Activated naive CD4-positive, alpha-beta T cell treated with anti-CD3 and anti-CD28 coated beads for 36 hours (primary cell): ENCODE data around the gene LRRIQ4. TPM values are rescaled to one million over a fixed set of nuclear protein-coding genes. Genes with fewer than 3 reads are reported as not detected.

Experiments
- CTCF ChIA-PET: fragments of 350-600 bp; sonication (Branson Sonifier 250); formaldehyde crosslinking; loops from one replicate; lab custom pipeline; 2021; ENCODE audit warnings: antibody characterized with exemption; lab: Charles Lee
- DNase-seq: peaks from one replicate; pipeline ENCODE4 v3.0.0-alpha.2; 2020
- H3K27ac Mint-ChIP-seq: one replicate; pipeline ENCODE4 v1.8.0; 2021; ENCODE audit warnings: mild to moderate bottlenecking, mixed read lengths
- H3K27me3 Mint-ChIP-seq: one replicate; pipeline ENCODE4 v1.8.0; 2021; ENCODE audit warnings: low read depth, mixed read lengths
- H3K36me3 Mint-ChIP-seq: one replicate; pipeline ENCODE4 v1.8.0; 2021; ENCODE audit warnings: low read depth, mixed read lengths
- H3K4me1 Mint-ChIP-seq: one replicate; pipeline ENCODE4 v1.8.0; 2021; ENCODE audit warnings: low read depth, mixed read lengths
- H3K4me3 Mint-ChIP-seq: one replicate; pipeline ENCODE4 v1.8.0; 2021; ENCODE audit warnings: mild to moderate bottlenecking, moderate library complexity, mixed read lengths
- H3K9me3 Mint-ChIP-seq: one replicate; pipeline ENCODE4 v1.8.0; 2021; ENCODE audit warnings: mixed read lengths
- intact Hi-C: fragments of 100-400 bp; cut with micrococcal nuclease; formaldehyde crosslinking; loops from one replicate; pipeline ENCODE4 v1.15.1; 2023
- total RNA-seq, 2 experiments: library from RNA; stranded (reverse); gene quantifications; one replicate each; pipeline ENCODE4 v1.2.3, GENCODE V29; 2021

The LRRIQ4 gene
- total RNA-seq: under 1 TPM in 1 of 2 experiments, not detected in 1; 0.12 TPM

GRCh38 chr3:169812332-169813235 lies at the start of gene LRRIQ4, which contains the start of gene LRRC34:
LRRIQ4 (plus strand) TSS chr3:169812870; CDS start chr3:169821922, 9,052 bp downstream.
LRRC34 (minus strand) TSS chr3:169812904; CDS start chr3:169812548, 356 bp downstream.
- Mint-ChIP-seq H3K4me1 (peaks cover 19% of the 10 kb centered on the region), H3K4me3 (peak within 1 kb of the TSS; percentile 82), H3K27ac (peak within 1 kb of the TSS; percentile 79), H3K9me3 (peaks cover 9% of the 10 kb centered on the region), H3K27me3 (no peaks in the 10 kb centered on the region), H3K36me3 (peaks cover 5% of the 10 kb centered on the region)
- CTCF ChIA-PET: no interaction called here
- intact Hi-C loops: loop anchor here (1.0 to 5.0 kb wide), 12 partner anchors 39 to 1095 kb away; partner anchors contain the start of genes EIF5A2, MECOM, MYNN and PHC3
- peak; percentile 91 for DNase-seq

GRCh38 chr3:169764312-169764881 lies 48.3 kb upstream of the LRRIQ4 start:
- H3K27ac Mint-ChIP-seq: peak overlapping the region; percentile 99
- intact Hi-C loops: loop anchor here (1.0 to 10.0 kb wide), 5 partner anchors 334 to 1500 kb away; partner anchors contain the start of gene SKIL
- H3K4me3 Mint-ChIP-seq: peak overlapping the region; percentile 97
- CTCF ChIA-PET: interaction anchor here (0.6 to 2.2 kb wide), 5 partner anchors 130 to 317 kb away, joined by 3 to 8 read pairs (median 3); no protein-coding TSS in a partner anchor
- DNase-seq: peak; percentile 68
- peaks cover 22% of the 10 kb centered on the region for H3K4me1 Mint-ChIP-seq
- H3K36me3 Mint-ChIP-seq: peaks cover 5% of the 10 kb centered on the region
- no peaks in the 10 kb centered on the region for H3K27me3 Mint-ChIP-seq
- H3K9me3 Mint-ChIP-seq: no peaks in the 10 kb centered on the region

GRCh38 chr3:169764882-169765612 lies 47.6 kb upstream of the LRRIQ4 start, which contains the start of gene TERC:
TERC (minus strand) TSS chr3:169765060.
- peak within 1 kb of the TSS; percentile 99 for H3K27ac Mint-ChIP-seq
- H3K27me3 Mint-ChIP-seq: no peaks in the 10 kb centered on the region

GRCh38 chr3:169769287-169770181 lies 43.1 kb upstream of the LRRIQ4 start, which contains the start of gene ACTRT3:
ACTRT3 (minus strand) TSS chr3:169769561; CDS start chr3:169769520, 41 bp downstream.
- Mint-ChIP-seq H3K36me3 (peaks cover 3% of the 10 kb centered on the region), H3K27me3 (no peaks in the 10 kb centered on the region), H3K4me1 (peaks cover 19% of the 10 kb centered on the region), H3K9me3 (no peaks in the 10 kb centered on the region), H3K27ac (peak within 1 kb of the TSS; percentile 46), H3K4me3 (peak within 1 kb of the TSS; percentile 85)
- CTCF ChIA-PET: interaction anchor here (0.6 to 1.2 kb wide), 5 partner anchors 16 to 642 kb away, joined by 3 to 5 read pairs (median 3); no protein-coding TSS in a partner anchor
- intact Hi-C loops: loop anchor here (10.0 kb wide), 2 partner anchors 925 to 1495 kb away; no protein-coding TSS in a partner anchor
- peak; percentile 63 for DNase-seq

More at GRCh38 chr3:169764882-169765612, 47.6 kb upstream of the LRRIQ4 start, which contains the start of gene TERC:
- peaks cover 5% of the 10 kb centered on the region for H3K36me3 Mint-ChIP-seq
- CTCF ChIA-PET: no interaction called here
- intact Hi-C loops: loop anchor here (1.0 to 10.0 kb wide), 7 partner anchors 8 to 1500 kb away; partner anchors contain the start of genes MYNN and SKIL
- DNase-seq: peak; percentile 94
- H3K4me3 Mint-ChIP-seq: peak within 1 kb of the TSS; percentile 97
- no peaks in the 10 kb centered on the region for H3K9me3 Mint-ChIP-seq
- peaks cover 15% of the 10 kb centered on the region for H3K4me1 Mint-ChIP-seq

GRCh38 chr3:169771497-169772304 lies 41.0 kb upstream of the LRRIQ4 start:
- intact Hi-C loops: loop anchor here (1.0 kb wide), 3 partner anchors 23 to 1099 kb away; partner anchors contain the start of gene RPL22L1
- peaks cover 11% of the 10 kb centered on the region for H3K36me3 Mint-ChIP-seq

GRCh38 chr3:169772305-169772896 lies 40.3 kb upstream of the LRRIQ4 start:
- CTCF ChIA-PET: interaction anchor here (0.6 to 0.7 kb wide), 2 partner anchors 194 to 1307 kb away, joined by 3 to 4 read pairs; no protein-coding TSS in a partner anchor
- Mint-ChIP-seq H3K4me3 (peak overlapping the region; percentile 94), H3K27me3 (no peaks in the 10 kb centered on the region), H3K27ac (peak overlapping the region; percentile 97), H3K36me3 (peaks cover 15% of the 10 kb centered on the region), H3K4me1 (peaks cover 32% of the 10 kb centered on the region), H3K9me3 (no peaks in the 10 kb centered on the region)
- intact Hi-C loops: loop anchor here (1.0 kb wide), 3 partner anchors 24 to 1098 kb away; partner anchors contain the start of gene RPL22L1
- no peak for DNase-seq

More at GRCh38 chr3:169771497-169772304, 41.0 kb upstream of the LRRIQ4 start:
- peak; percentile 60 for DNase-seq
- CTCF ChIA-PET: interaction anchor here (0.6 kb wide), 1 partner anchor 1308 kb away, joined by 4 read pairs; no protein-coding TSS in a partner anchor
- H3K27ac Mint-ChIP-seq: peak overlapping the region; percentile 97
- peaks cover 28% of the 10 kb centered on the region for H3K4me1 Mint-ChIP-seq
- peak overlapping the region; percentile 94 for H3K4me3 Mint-ChIP-seq
- no peaks in the 10 kb centered on the region for H3K27me3 Mint-ChIP-seq
- H3K9me3 Mint-ChIP-seq: no peaks in the 10 kb centered on the region

GRCh38 chr3:169772897-169773816 lies 39.5 kb upstream of the LRRIQ4 start, which contains the start of gene MYNN:
MYNN (plus strand) TSS chr3:169773396; CDS start chr3:169774296, 900 bp downstream.
- H3K27me3 Mint-ChIP-seq: no peaks in the 10 kb centered on the region
- intact Hi-C loops: loop anchor here (1.0 kb wide), 9 partner anchors 8 to 1097 kb away; partner anchors contain the start of genes PHC3, PRKCI, RPL22L1 and SEC62
- peaks cover 18% of the 10 kb centered on the region for H3K36me3 Mint-ChIP-seq
- CTCF ChIA-PET: interaction anchor here (0.7 kb wide), 1 partner anchor 193 kb away, joined by 3 read pairs; no protein-coding TSS in a partner anchor
- peak; percentile 94 for DNase-seq
- peak within 1 kb of the TSS; percentile 94 for H3K4me3 Mint-ChIP-seq
- H3K9me3 Mint-ChIP-seq: no peaks in the 10 kb centered on the region
- H3K27ac Mint-ChIP-seq: peak within 1 kb of the TSS; percentile 97
- peaks cover 36% of the 10 kb centered on the region for H3K4me1 Mint-ChIP-seq

- Mint-ChIP-seq H3K4me3 (peak overlapping the region; percentile 94), H3K36me3 (peaks cover 22% of the 10 kb centered on the region), H3K9me3 (no peaks in the 10 kb centered on the region), H3K27ac (peak overlapping the region; percentile 97), H3K4me1 (peaks cover 41% of the 10 kb centered on the region), H3K27me3 (no peaks in the 10 kb centered on the region)
- no peak for DNase-seq
- intact Hi-C loops: no loop called here
- CTCF ChIA-PET: interaction anchor here (0.6 kb wide), 1 partner anchor 12 kb away, joined by 3 read pairs; no protein-coding TSS in a partner anchor
Observed at GRCh38 chr3:169774186-169774585, 38.5 kb upstream of the LRRIQ4 start.

- CTCF ChIA-PET: no interaction called here
- intact Hi-C loops: loop anchor here (2.0 kb wide), 1 partner anchor 13 kb away; no protein-coding TSS in a partner anchor
- no peak overlapping the region for H3K4me3 Mint-ChIP-seq
Observed at GRCh38 chr3:169777822-169778221, 34.8 kb upstream of the LRRIQ4 start.

More at GRCh38 chr3:169777822-169778221, 34.8 kb upstream of the LRRIQ4 start:
- Mint-ChIP-seq H3K4me1 (peaks cover 50% of the 10 kb centered on the region), H3K27me3 (no peaks in the 10 kb centered on the region), H3K9me3 (no peaks in the 10 kb centered on the region), H3K36me3 (peaks cover 41% of the 10 kb centered on the region), H3K27ac (no peak overlapping the region)
- DNase-seq: no peak
